Measurements from ENCODE around the gene F12. TPM values are rescaled to one million over a fixed set of nuclear protein-coding genes. Genes with fewer than 3 reads are reported as not detected.

F12 gene
- total RNA-seq, 1 experiment from 2014 or later, result 30.0 TPM

GRCh38 chr5:177444106-177445051 lies 35.0 kb upstream of the F12 start:
- no peak overlapping the region for H3K4me2 ChIP-seq (ENCODE audit: low read length)
- intact Hi-C loops (cut with micrococcal nuclease), result no loop called here

GRCh38 chr5:177443144-177443983 lies 34.0 kb upstream of the F12 start:
- RAD21 ChIA-PET (ENCODE audit: low non-redundant PET in 1 of 2, low total read pairs in 2 of 2, uncharacterized antibody in 2 of 2, unreplicated experiment in 2 of 2), result no interaction called here
- DNase-seq (ENCODE audit: low read depth, low spot score), result no peak
- no peak overlapping the region for H3K4me2 ChIP-seq (ENCODE audit: low read length)
- H2AFZ ChIP-seq (ENCODE audit: low read depth, low read length, poor library complexity, severe bottlenecking), result no peak overlapping the region
- H3K4me3 ChIP-seq (replicated peaks in 1 of 2; ENCODE audit: low read depth in 1 of 2, low read length in 2 of 2), result no peak overlapping the region
- CTCF ChIA-PET, result interaction anchor here (1.3 to 5.2 kb wide), 2 partner anchors 12 to 39 kb away, joined by 5 to 24 read pairs; no protein-coding TSS in a partner anchor
- H3K9me2 ChIP-seq (ENCODE audit: insufficient read depth), result no peaks in the 10 kb centered on the region
- no peak overlapping the region for H3K9ac ChIP-seq (ENCODE audit: low read length)
- POLR2A ChIA-PET, result interaction anchor here (2.4 kb wide), 1 partner anchor 17 kb away, joined by 10 read pairs; the partner anchor contains the start of gene GRK6
- no peak for TF ChIP-seq ZFX (IDR thresholded peaks at IDR 0.05)
- no peaks in the 10 kb centered on the region for H3K9me3 ChIP-seq (ENCODE audit: control insufficient read depth in 1 of 2, insufficient read depth in 1 of 2, low read depth in 1 of 2, low read length in 2 of 2)
- no TSS peak for BruUV-seq (replicated peaks)
- peaks cover 0 to 23% of the 10 kb centered on the region in 2 experiments; a peak in 2 of 4 replicates for H3K36me3 ChIP-seq (ENCODE audit: control insufficient read depth in 1 of 2, insufficient read depth in 2 of 2, low read length in 2 of 2)
- no peaks in the 10 kb centered on the region for H3K27me3 ChIP-seq (ENCODE audit: insufficient read depth, low read length)
- peaks cover 48% of the 10 kb centered on the region for H3K79me2 ChIP-seq (ENCODE audit: insufficient read depth, low read length)
- peaks cover 3% of the 10 kb centered on the region; the same call in 1 of the 2 replicates for H4K20me1 ChIP-seq (ENCODE audit: insufficient read depth)
- intact Hi-C loops (cut with micrococcal nuclease), result no loop called here
- H3K27ac ChIP-seq (ENCODE audit: low read depth, low read length), result peak overlapping the region; percentile 40; the same call in 1 of the 2 replicates
- H3K4me1 ChIP-seq (ENCODE audit: control insufficient read depth in 1 of 2, insufficient read depth in 2 of 2, low read length in 2 of 2), result peaks cover 4 to 37% of the 10 kb centered on the region in 2 experiments
- ATAC-seq, result no peak

More at GRCh38 chr5:177444106-177445051, 35.0 kb upstream of the F12 start:
- TF ChIP-seq ZNF274 (IDR thresholded peaks at IDR 0.05; ENCODE audit: low read depth, low read length) (no peak), POLR2AphosphoS5 (IDR thresholded peaks at IDR 0.05; ENCODE audit: low read depth, low read length) (peak; percentile 46; the same call in 1 of the 2 replicates), POLR2A (IDR thresholded peaks at IDR 0.05; ENCODE audit: borderline replicate concordance, extremely low read depth, insufficient read depth, insufficient read length) (peak; percentile 25)
- Histone ChIP-seq H3K79me2 (ENCODE audit: insufficient read depth, low read length) (peaks cover 58% of the 10 kb centered on the region), H3K27me3 (ENCODE audit: insufficient read depth, low read length) (no peaks in the 10 kb centered on the region), H3K27ac (ENCODE audit: low read depth, low read length) (peak overlapping the region; percentile 19; the same call in 1 of the 2 replicates), H3K4me1 (ENCODE audit: control insufficient read depth in 1 of 2, insufficient read depth in 2 of 2, low read length in 2 of 2) (peaks cover 9 to 47% of the 10 kb centered on the region in 2 experiments), H4K20me1 (ENCODE audit: insufficient read depth) (peaks cover 3% of the 10 kb centered on the region; the same call in 1 of the 2 replicates), H3K9me3 (ENCODE audit: control insufficient read depth in 1 of 2, insufficient read depth in 1 of 2, low read depth in 1 of 2, low read length in 2 of 2) (no peaks in the 10 kb centered on the region), H2AFZ (ENCODE audit: low read depth, low read length, poor library complexity, severe bottlenecking) (no peak overlapping the region), H3K4me3 (replicated peaks in 1 of 2; ENCODE audit: low read depth in 1 of 2, low read length in 2 of 2) (no peak overlapping the region), H3K9me2 (ENCODE audit: insufficient read depth) (no peaks in the 10 kb centered on the region), H3K9ac (ENCODE audit: low read length) (0 out of 2 replicates have a peak overlapping the region, but pooled peaks have one; percentile 8), H3K36me3 (ENCODE audit: control insufficient read depth in 1 of 2, insufficient read depth in 2 of 2, low read length in 2 of 2) (peaks cover 0 to 17% of the 10 kb centered on the region in 2 experiments; a peak in 2 of 4 replicates)
- ATAC-seq (no peak), DNase-seq (ENCODE audit: low read depth, low spot score) (no peak)
- no TSS peak for BruUV-seq (replicated peaks)
- ChIA-PET CTCF (interaction anchor here (1.3 to 6.3 kb wide), 3 partner anchors 11 to 41 kb away, joined by 5 to 53 read pairs (median 24); no protein-coding TSS in a partner anchor), POLR2A (interaction anchor here (2.4 kb wide), 1 partner anchor 18 kb away, joined by 10 read pairs; the partner anchor contains the start of gene GRK6), RAD21 (ENCODE audit: low non-redundant PET in 1 of 2, low total read pairs in 2 of 2, uncharacterized antibody in 2 of 2, unreplicated experiment in 2 of 2) (no interaction called here)
